Right lobe of liver (tissue), 4 donors: ENCODE results near the gene MYT1.

Experiments
- CTCF ChIP-seq, 4 donors: fragments of 200-600 bp in 3 of 4; fragments of 450-650 bp in 1 of 4; IDR thresholded peaks; one replicate each; pipeline versions ENCODE4 v1.5.1 to v1.8.0; 2016 to 2022; ENCODE audit warnings: antibody characterized with exemption in 4 of 4, mild to moderate bottlenecking in 2 of 4
- POLR2A ChIP-seq: fragments of 450-650 bp; IDR thresholded peaks from one replicate; pipeline ENCODE4 v1.6.1; 2017; ENCODE audit warnings: antibody characterized with exemption, mild to moderate bottlenecking
- donor health status: DM: no; HTN: no; CAD: no.
- donor health status: DM: no; HTN: no; CAD: no.
- donor health status: DM: no; HTN: yes; CAD: no.

- TF ChIP-seq CTCF (IDR thresholded peaks at IDR 0.05) (no peak), POLR2A (no peak)
Measured at GRCh38 chr20:64232794-64233193, 68.5 kb downstream of the MYT1 start.
